ENCODE data around the gene FHIT. TPM values are rescaled to one million over a fixed set of nuclear protein-coding genes. Genes with fewer than 3 reads are reported as not detected.
"Not testable (repeated sequence)": the region's sequence is repeated elsewhere in the genome, so short reads cannot be mapped to it uniquely, and the experiment has no call there.

The FHIT gene
- polyA plus RNA-seq, 1 of the 3 experiments (the other 2 are of a cell fraction) = 0.41 TPM

- no peaks in the 10 kb centered on the region for H3K79me2 ChIP-seq (ENCODE audit: insufficient read depth)
These were observed 261.4 kb downstream of the FHIT start for GRCh38 chr3:60989626-60990441.

GRCh38 chr3:60987191-60987590 lies 264.1 kb downstream of the FHIT start:
- H3K9me3 ChIP-seq; H3K4me2 ChIP-seq; DNase-seq; H3K4me3 ChIP-seq (ENCODE audit: low read depth in 2 of 2, low read length in 1 of 2); H3K27ac ChIP-seq (ENCODE audit: low read depth in 2 of 2, low read length in 1 of 2); POLR2A ChIA-PET; H4K20me1 ChIP-seq (ENCODE audit: insufficient read depth); H3K36me3 ChIP-seq (replicated peaks in 1 of 2; ENCODE audit: control insufficient read depth in 1 of 2, insufficient read depth in 2 of 2, low read length in 1 of 2); H3F3A ChIP-seq (replicated peaks; ENCODE audit: insufficient read depth); H3K79me2 ChIP-seq (ENCODE audit: insufficient read depth); H3K4me1 ChIP-seq (ENCODE audit: control insufficient read depth in 1 of 2, insufficient read depth in 2 of 2, low read depth in 1 of 2, low read length in 1 of 2); H3K9ac ChIP-seq; H2AFZ ChIP-seq (ENCODE audit: low read depth); H3K27me3 ChIP-seq (ENCODE audit: insufficient read depth); H3K9me2 ChIP-seq: not testable (repeated sequence)
- CTCF ChIA-PET = interaction anchor here (1.2 kb wide), 1 partner anchor 12 kb away, joined by 3 read pairs; no protein-coding TSS in a partner anchor
- 46% methylated on average over 1 of the region's 1 CpG for WGBS (ENCODE audit: low lambda C conversion rate)

More at GRCh38 chr3:60989626-60990441, 261.4 kb downstream of the FHIT start:
- Histone ChIP-seq H4K20me1 (ENCODE audit: insufficient read depth) (no peaks in the 10 kb centered on the region), H3K4me2 (no peak overlapping the region), H3K9ac (no peak overlapping the region), H3K9me2 (no peaks in the 10 kb centered on the region), H3K27me3 (ENCODE audit: insufficient read depth) (no peaks in the 10 kb centered on the region), H3K4me3 (ENCODE audit: low read depth in 2 of 2, low read length in 1 of 2) (no peak overlapping the region), H3K4me1 (ENCODE audit: control insufficient read depth in 1 of 2, insufficient read depth in 2 of 2, low read depth in 1 of 2, low read length in 1 of 2) (no peaks in the 10 kb centered on the region; a peak in 1 of 4 replicates), H3K36me3 (replicated peaks in 1 of 2; ENCODE audit: control insufficient read depth in 1 of 2, insufficient read depth in 2 of 2, low read length in 1 of 2) (no peaks in the 10 kb centered on the region), H3K27ac (ENCODE audit: low read depth in 2 of 2, low read length in 1 of 2) (no peak overlapping the region), H2AFZ (ENCODE audit: low read depth) (no peak overlapping the region), H3K9me3 (no peaks in the 10 kb centered on the region), H3F3A (replicated peaks; ENCODE audit: insufficient read depth) (no peaks in the 10 kb centered on the region)
- DNase-seq = no peak
- ChIA-PET CTCF (no interaction called here), POLR2A (no interaction called here)
- no peak for TF ChIP-seq JUND (IDR thresholded peaks at IDR 0.05)
- TF ChIP-seq EZH2phosphoT487 (IDR thresholded peaks at IDR 0.05; ENCODE audit: borderline replicate concordance, low read depth) = no peak
- no peak for TF ChIP-seq SIN3A (IDR thresholded peaks at IDR 0.05; ENCODE audit: borderline replicate concordance, low read depth, low read length)
- TF ChIP-seq RFX5 (IDR thresholded peaks at IDR 0.05; ENCODE audit: low read length) = no peak
- TF ChIP-seq YY1 (IDR thresholded peaks at IDR 0.05; ENCODE audit: low read depth) = no peak
- TF ChIP-seq PBX3 (IDR thresholded peaks at IDR 0.05) = no peak
- no peak for TF ChIP-seq ELF1 (IDR thresholded peaks at IDR 0.05)
- TF ChIP-seq, protein P1, sequence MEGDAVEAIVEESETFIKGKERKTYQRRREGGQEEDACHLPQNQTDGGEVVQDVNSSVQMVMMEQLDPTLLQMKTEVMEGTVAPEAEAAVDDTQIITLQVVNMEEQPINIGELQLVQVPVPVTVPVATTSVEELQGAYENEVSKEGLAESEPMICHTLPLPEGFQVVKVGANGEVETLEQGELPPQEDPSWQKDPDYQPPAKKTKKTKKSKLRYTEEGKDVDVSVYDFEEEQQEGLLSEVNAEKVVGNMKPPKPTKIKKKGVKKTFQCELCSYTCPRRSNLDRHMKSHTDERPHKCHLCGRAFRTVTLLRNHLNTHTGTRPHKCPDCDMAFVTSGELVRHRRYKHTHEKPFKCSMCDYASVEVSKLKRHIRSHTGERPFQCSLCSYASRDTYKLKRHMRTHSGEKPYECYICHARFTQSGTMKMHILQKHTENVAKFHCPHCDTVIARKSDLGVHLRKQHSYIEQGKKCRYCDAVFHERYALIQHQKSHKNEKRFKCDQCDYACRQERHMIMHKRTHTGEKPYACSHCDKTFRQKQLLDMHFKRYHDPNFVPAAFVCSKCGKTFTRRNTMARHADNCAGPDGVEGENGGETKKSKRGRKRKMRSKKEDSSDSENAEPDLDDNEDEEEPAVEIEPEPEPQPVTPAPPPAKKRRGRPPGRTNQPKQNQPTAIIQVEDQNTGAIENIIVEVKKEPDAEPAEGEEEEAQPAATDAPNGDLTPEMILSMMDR (IDR thresholded peaks at IDR 0.05) = no peak
- TF ChIP-seq RAD21 (IDR thresholded peaks at IDR 0.05; ENCODE audit: low read length) = no peak
- TF ChIP-seq, protein P2, sequence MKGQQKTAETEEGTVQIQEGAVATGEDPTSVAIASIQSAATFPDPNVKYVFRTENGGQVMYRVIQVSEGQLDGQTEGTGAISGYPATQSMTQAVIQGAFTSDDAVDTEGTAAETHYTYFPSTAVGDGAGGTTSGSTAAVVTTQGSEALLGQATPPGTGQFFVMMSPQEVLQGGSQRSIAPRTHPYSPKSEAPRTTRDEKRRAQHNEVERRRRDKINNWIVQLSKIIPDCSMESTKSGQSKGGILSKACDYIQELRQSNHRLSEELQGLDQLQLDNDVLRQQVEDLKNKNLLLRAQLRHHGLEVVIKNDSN (IDR thresholded peaks at IDR 0.05; ENCODE audit: borderline replicate concordance, low read depth) = no peak
- TF ChIP-seq POLR2AphosphoS5 (IDR thresholded peaks at IDR 0.05; ENCODE audit: low read depth, low read length) = no peak
- no peak for TF ChIP-seq GATA2 (CRISPR knock-in tag; IDR thresholded peaks at IDR 0.05)
- no peak for TF ChIP-seq RXRA (IDR thresholded peaks at IDR 0.05; ENCODE audit: borderline replicate concordance, low read depth)
- no peak for TF ChIP-seq IRF3 (IDR thresholded peaks at IDR 0.05; ENCODE audit: low read depth, low read length)
- no peak for TF ChIP-seq TAF1 (IDR thresholded peaks at IDR 0.05; ENCODE audit: borderline replicate concordance, low read depth, low read length)
- TF ChIP-seq FOXJ3 (CRISPR knock-in tag; IDR thresholded peaks at IDR 0.05) = no peak
- no peak for TF ChIP-seq EP300 (IDR thresholded peaks at IDR 0.05; ENCODE audit: borderline replicate concordance in 1 of 2, low read depth in 1 of 2, low read length in 1 of 2)
- no peak for TF ChIP-seq TCF12 (IDR thresholded peaks at IDR 0.05)
- TF ChIP-seq, protein P3, sequence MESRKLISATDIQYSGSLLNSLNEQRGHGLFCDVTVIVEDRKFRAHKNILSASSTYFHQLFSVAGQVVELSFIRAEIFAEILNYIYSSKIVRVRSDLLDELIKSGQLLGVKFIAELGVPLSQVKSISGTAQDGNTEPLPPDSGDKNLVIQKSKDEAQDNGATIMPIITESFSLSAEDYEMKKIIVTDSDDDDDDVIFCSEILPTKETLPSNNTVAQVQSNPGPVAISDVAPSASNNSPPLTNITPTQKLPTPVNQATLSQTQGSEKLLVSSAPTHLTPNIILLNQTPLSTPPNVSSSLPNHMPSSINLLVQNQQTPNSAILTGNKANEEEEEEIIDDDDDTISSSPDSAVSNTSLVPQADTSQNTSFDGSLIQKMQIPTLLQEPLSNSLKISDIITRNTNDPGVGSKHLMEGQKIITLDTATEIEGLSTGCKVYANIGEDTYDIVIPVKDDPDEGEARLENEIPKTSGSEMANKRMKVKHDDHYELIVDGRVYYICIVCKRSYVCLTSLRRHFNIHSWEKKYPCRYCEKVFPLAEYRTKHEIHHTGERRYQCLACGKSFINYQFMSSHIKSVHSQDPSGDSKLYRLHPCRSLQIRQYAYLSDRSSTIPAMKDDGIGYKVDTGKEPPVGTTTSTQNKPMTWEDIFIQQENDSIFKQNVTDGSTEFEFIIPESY (IDR thresholded peaks at IDR 0.05; ENCODE audit: borderline replicate concordance, low read depth) = no peak
- 60% methylated on average over 11 of the region's 11 CpGs for WGBS (ENCODE audit: low lambda C conversion rate)
